ENCODE measurements around the gene FBXO45. TPM values are rescaled to one million over a fixed set of nuclear protein-coding genes. Genes with fewer than 3 reads are reported as not detected.

FBXO45 gene
- total and polyA plus RNA-seq, 9 of the 15 experiments (the other 6 are each of a cell fraction or from before 2014, with no cell fraction given) = 15.2 to 52.8 (median 37.0) TPM

DNA sequence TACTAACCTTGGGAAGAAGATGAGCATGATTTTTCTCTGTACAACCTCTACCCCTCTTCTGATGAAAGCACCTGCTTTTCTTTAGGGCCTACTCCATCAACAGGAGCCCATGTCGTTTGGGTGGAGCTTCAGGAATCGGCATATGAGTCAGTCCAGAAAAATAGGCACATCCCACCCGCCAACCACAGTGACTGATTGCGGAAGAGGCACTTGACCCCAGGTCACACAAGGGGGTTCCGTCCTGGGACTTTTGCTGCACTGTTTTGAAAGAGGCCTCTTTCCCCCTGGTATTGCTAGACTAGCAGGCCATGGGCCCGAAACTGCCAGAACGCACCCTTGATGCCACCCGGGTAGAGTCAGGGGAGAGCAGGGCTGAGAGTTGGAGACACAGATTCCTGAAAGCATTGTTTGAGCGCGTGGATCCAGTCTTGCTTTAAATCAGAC, 51.7 kb downstream of the FBXO45 start (continued):
- TF ChIP-seq CHCHD3 (CRISPR knock-in tag; IDR thresholded peaks at IDR 0.05) (no peak), KDM1A (IDR thresholded peaks at IDR 0.05) (peak; percentile 99 to 100), KLF13 (tag; IDR thresholded peaks at IDR 0.05; ENCODE audit: borderline replicate concordance, low read depth) (no peak), TCF7L2 (IDR thresholded peaks at IDR 0.05; ENCODE audit: low read depth, low read length) (no peak), MXI1 (IDR thresholded peaks at IDR 0.05; ENCODE audit: low read depth, low read length) (no peak), RBM34 (IDR thresholded peaks at IDR 0.05; ENCODE audit: borderline replicate concordance, insufficient read depth, low read length) (no peak), ZNF717 (CRISPR knock-in tag; IDR thresholded peaks at IDR 0.05) (no peak), JUND (IDR thresholded peaks at IDR 0.05; ENCODE audit: borderline replicate concordance, low read depth, low read length) (peak; percentile 72), JUND (tag; IDR thresholded peaks at IDR 0.05; ENCODE audit: borderline replicate concordance, low read depth, low read length) (peak; percentile 69; the same call in 1 of the 3 replicates), PRMT5 (CRISPR knock-in tag; IDR thresholded peaks at IDR 0.05) (no peak), TEAD1 (CRISPR knock-in tag; IDR thresholded peaks at IDR 0.05) (no peak), BRD9 (IDR thresholded peaks at IDR 0.05; ENCODE audit: low read depth, partially characterized antibody) (no peak), DACH1 (IDR thresholded peaks at IDR 0.05; ENCODE audit: partially characterized antibody) (no peak), ZNF253 (CRISPR knock-in tag; conservative IDR thresholded peaks at IDR 0.05) (no peak), CXXC5 (CRISPR knock-in tag; IDR thresholded peaks at IDR 0.05) (peak; percentile 15; the same call in 1 of the 2 replicates)
- TF ChIP-seq, protein P1, sequence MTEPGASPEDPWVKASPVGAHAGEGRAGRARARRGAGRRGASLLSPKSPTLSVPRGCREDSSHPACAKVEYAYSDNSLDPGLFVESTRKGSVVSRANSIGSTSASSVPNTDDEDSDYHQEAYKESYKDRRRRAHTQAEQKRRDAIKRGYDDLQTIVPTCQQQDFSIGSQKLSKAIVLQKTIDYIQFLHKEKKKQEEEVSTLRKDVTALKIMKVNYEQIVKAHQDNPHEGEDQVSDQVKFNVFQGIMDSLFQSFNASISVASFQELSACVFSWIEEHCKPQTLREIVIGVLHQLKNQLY (CRISPR knock-in tag; conservative IDR thresholded peaks at IDR 0.05) = no peak
- TF ChIP-seq, protein P2, sequence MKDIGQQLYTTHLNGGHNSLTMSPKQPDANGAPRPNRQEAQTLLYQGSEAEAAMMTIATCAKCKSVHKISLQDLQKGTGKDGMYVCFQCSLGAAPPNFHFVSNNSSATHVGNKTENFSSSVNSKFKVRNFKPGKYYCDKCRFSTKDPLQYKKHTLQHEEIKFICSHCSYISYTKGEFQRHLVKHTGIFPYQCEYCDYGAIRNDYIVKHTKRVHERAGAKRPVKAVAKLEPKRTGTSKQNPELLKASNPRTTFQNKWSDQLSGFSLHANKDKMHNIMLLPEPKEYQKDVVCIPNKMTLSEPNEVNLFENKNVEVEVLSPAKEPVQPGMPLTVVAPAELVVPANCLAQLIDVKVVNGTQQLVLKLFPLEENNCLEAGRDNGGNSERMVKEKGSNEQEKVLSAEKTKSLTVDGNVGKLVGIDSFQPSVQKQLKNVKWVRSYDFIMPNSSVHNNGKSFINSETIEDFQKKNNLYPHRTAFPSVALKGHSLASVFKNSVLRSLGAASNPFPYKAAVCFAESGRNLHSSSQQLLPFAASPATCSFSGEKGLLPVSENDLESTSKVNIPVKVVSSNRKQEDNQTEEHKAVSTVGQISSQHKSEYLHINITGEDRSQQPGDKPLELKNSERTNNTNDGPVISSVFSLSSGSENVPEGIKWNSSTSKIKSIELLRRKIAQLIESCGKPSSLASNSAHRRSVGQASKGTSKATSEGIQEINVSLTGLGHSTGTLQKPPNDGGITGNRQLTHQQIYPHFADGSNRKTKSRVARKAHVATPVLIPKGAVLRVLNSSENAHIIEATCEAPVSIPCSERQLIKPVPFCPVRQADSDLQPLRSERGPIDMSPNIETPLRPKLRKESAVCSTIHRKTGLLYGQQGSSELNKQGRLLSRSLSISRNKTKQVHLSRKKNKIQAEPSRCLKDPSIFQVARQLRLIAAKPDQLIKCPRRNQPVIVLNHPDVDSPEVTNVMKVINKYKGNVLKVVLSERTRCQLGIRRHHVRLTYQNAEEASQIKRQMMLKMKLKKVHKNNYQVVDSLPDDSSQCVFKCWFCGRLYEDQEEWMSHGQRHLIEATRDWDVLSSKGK (CRISPR knock-in tag; IDR thresholded peaks at IDR 0.05) = no peak
- TF ChIP-seq, protein P3, sequence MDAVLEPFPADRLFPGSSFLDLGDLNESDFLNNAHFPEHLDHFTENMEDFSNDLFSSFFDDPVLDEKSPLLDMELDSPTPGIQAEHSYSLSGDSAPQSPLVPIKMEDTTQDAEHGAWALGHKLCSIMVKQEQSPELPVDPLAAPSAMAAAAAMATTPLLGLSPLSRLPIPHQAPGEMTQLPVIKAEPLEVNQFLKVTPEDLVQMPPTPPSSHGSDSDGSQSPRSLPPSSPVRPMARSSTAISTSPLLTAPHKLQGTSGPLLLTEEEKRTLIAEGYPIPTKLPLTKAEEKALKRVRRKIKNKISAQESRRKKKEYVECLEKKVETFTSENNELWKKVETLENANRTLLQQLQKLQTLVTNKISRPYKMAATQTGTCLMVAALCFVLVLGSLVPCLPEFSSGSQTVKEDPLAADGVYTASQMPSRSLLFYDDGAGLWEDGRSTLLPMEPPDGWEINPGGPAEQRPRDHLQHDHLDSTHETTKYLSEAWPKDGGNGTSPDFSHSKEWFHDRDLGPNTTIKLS (IDR thresholded peaks at IDR 0.05; ENCODE audit: borderline replicate concordance, low read depth) = no peak
- TF ChIP-seq, protein P4, sequence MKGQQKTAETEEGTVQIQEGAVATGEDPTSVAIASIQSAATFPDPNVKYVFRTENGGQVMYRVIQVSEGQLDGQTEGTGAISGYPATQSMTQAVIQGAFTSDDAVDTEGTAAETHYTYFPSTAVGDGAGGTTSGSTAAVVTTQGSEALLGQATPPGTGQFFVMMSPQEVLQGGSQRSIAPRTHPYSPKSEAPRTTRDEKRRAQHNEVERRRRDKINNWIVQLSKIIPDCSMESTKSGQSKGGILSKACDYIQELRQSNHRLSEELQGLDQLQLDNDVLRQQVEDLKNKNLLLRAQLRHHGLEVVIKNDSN (CRISPR knock-in tag; IDR thresholded peaks at IDR 0.05) = no peak
- TF ChIP-seq, protein P5, sequence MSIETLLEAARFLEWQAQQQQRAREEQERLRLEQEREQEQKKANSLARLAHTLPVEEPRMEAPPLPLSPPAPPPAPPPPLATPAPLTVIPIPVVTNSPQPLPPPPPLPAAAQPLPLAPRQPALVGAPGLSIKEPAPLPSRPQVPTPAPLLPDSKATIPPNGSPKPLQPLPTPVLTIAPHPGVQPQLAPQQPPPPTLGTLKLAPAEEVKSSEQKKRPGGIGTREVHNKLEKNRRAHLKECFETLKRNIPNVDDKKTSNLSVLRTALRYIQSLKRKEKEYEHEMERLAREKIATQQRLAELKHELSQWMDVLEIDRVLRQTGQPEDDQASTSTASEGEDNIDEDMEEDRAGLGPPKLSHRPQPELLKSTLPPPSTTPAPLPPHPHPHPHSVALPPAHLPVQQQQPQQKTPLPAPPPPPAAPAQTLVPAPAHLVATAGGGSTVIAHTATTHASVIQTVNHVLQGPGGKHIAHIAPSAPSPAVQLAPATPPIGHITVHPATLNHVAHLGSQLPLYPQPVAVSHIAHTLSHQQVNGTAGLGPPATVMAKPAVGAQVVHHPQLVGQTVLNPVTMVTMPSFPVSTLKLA (conservative IDR thresholded peaks at IDR 0.05) = 0 out of 4 replicates have a peak, but pooled peaks of 1 of the 2 experiments have one; percentile 18
